Kidney glomerular epithelial cell (primary cell): Measurements from ENCODE around the gene GHITM.

Source experiments
- DNase-seq: peaks from one replicate; lab custom pipeline; 2025; lab: John Stamatoyannopoulos, UW

GHITM gene

GRCh38 chr10:84200537-84201243 lies 61.4 kb downstream of the GHITM start:
- no peak for DNase-seq

GRCh38 chr10:84201244-84201606 lies 61.9 kb downstream of the GHITM start:
- no peak for DNase-seq

- DNase-seq, result no peak
These were observed 62.4 kb downstream of the GHITM start for GRCh38 chr10:84201682-84202081.

- DNase-seq, result no peak
These were observed 63.0 kb downstream of the GHITM start for GRCh38 chr10:84202349-84202748.
